GM23338 (cell line): ENCODE measurements around the gene BRME1. TPM values are rescaled to one million over a fixed set of nuclear protein-coding genes. Genes with fewer than 3 reads are reported as not detected.

ENCODE experiments used
- ATAC-seq: fragments of 200-7000 bp; cut with Tn5 transposase; 3 replicates; pipeline ENCODE4 v1.9.1; 2020
- DNase-seq: peaks from one replicate; pipeline ENCODE4 v3.0.0-alpha.2; 2015; ENCODE audit warnings: low spot score
- H2AFZ ChIP-seq: fragments of 200-600 bp; sonication (generic); 2 replicates; pipeline ENCODE4 v1.8.0; 2016; ENCODE audit warnings: antibody characterized with exemption, mild to moderate bottlenecking, moderate library complexity
- H3F3A ChIP-seq: fragments of 200-600 bp; sonication (generic); replicated peaks from 2 replicates; pipeline ENCODE4 v1.8.0; 2017; ENCODE audit warnings: antibody characterized with exemption, mixed run types, low read depth
- H3K27ac ChIP-seq: fragments of 200-600 bp; sonication (generic); 2 replicates; pipeline ENCODE4 v1.6.1; 2016; ENCODE audit warnings: low read depth
- H3K27me3 ChIP-seq: fragments of 200-600 bp; sonication (generic); 2 replicates; pipeline ENCODE4 v1.8.0; 2016; ENCODE audit warnings: mild to moderate bottlenecking, mixed run types, moderate library complexity; ENCODE audit not compliant: insufficient read depth
- H3K36me3 ChIP-seq: fragments of 200-600 bp; sonication (generic); 2 replicates; pipeline ENCODE4 v1.8.0; 2016; ENCODE audit warnings: mild to moderate bottlenecking; ENCODE audit not compliant: insufficient read depth
- H3K4me1 ChIP-seq: fragments of 200-600 bp; sonication (generic); 2 replicates; pipeline ENCODE4 v1.8.0; 2016; ENCODE audit warnings: mild to moderate bottlenecking, moderate library complexity; ENCODE audit not compliant: insufficient read depth
- H3K4me2 ChIP-seq: fragments of 200-600 bp; sonication (generic); 2 replicates; pipeline ENCODE4 v1.7.1; 2017; ENCODE audit warnings: mixed run types
- H3K4me3 ChIP-seq: fragments of 200-600 bp; sonication (generic); 2 replicates; pipeline ENCODE4 v1.6.1; 2016; ENCODE audit warnings: mixed run types
- H3K79me2 ChIP-seq: fragments of 200-600 bp; sonication (generic); replicated peaks from 2 replicates; pipeline ENCODE4 v1.8.0; 2017; ENCODE audit warnings: mild to moderate bottlenecking; ENCODE audit not compliant: insufficient read depth
- H3K9me2 ChIP-seq: fragments of 200-600 bp; sonication (generic); 2 replicates; pipeline ENCODE4 v1.8.0; 2017; ENCODE audit not compliant: insufficient read depth
- H4K20me1 ChIP-seq: fragments of 200-600 bp; sonication (generic); replicated peaks from 2 replicates; pipeline ENCODE4 v1.8.0; 2017; ENCODE audit warnings: mild to moderate bottlenecking; ENCODE audit not compliant: insufficient read depth
- H3K27ac Mint-ChIP-seq: 2 replicates; pipeline ENCODE4 v1.8.0; 2020; ENCODE audit warnings: inconsistent platforms, mild to moderate bottlenecking, moderate library complexity, mixed read lengths
- H3K27me3 Mint-ChIP-seq: 3 replicates; pipeline ENCODE4 v1.8.0; 2022; ENCODE audit warnings: low read depth, mild to moderate bottlenecking, moderate library complexity, mixed read lengths, inconsistent platforms; ENCODE audit not compliant: insufficient read depth, poor library complexity
- H3K36me3 Mint-ChIP-seq: 3 replicates; pipeline ENCODE4 v1.8.0; 2021; ENCODE audit warnings: low read depth, mild to moderate bottlenecking, inconsistent platforms, moderate library complexity, mixed read lengths
- H3K4me1 Mint-ChIP-seq: 3 replicates; pipeline ENCODE4 v1.8.0; 2020; ENCODE audit warnings: mild to moderate bottlenecking, inconsistent platforms, mixed read lengths
- H3K4me3 Mint-ChIP-seq: 3 replicates; pipeline ENCODE4 v1.8.0; 2021; ENCODE audit warnings: moderate library complexity, mild to moderate bottlenecking, inconsistent platforms, mixed read lengths
- H3K9me3 Mint-ChIP-seq: 3 replicates; pipeline ENCODE4 v1.8.0; 2020; ENCODE audit warnings: moderate library complexity, mild to moderate bottlenecking, inconsistent platforms, mixed read lengths
- CREB1 ChIP-seq: fragments of 250-450 bp; sonication (Bioruptor Pico); IDR thresholded peaks from 2 replicates; pipeline ENCODE4 v1.5.0; 2020; ENCODE audit warnings: low read depth, mild to moderate bottlenecking, moderate library complexity
- ETS1 ChIP-seq: IDR thresholded peaks from 2 replicates; pipeline ENCODE4 v1.6.1; 2016; ENCODE audit warnings: antibody characterized with exemption
- NANOG ChIP-seq: IDR thresholded peaks from 2 replicates; pipeline ENCODE4 v1.6.1; 2016; ENCODE audit warnings: antibody characterized with exemption, borderline replicate concordance
- POLR2AphosphoS5 ChIP-seq: IDR thresholded peaks from 2 replicates; pipeline ENCODE4 v1.6.1; 2016; ENCODE audit warnings: antibody characterized with exemption, low read depth
- STAT1 ChIP-seq: IDR thresholded peaks from one replicate; pipeline ENCODE4 v1.6.1; 2016; ENCODE audit warnings: antibody characterized with exemption; ENCODE audit not compliant: unreplicated experiment
- ZNF114 ChIP-seq: fragments of 250-450 bp; sonication (Bioruptor Pico); IDR thresholded peaks from 2 replicates; pipeline ENCODE4 v1.5.0; 2020; ENCODE audit warnings: mild to moderate bottlenecking, moderate library complexity
- ZNF331 ChIP-seq: fragments of 250-450 bp; sonication (Bioruptor Pico); IDR thresholded peaks from 2 replicates; pipeline ENCODE4 v1.5.0; 2020; ENCODE audit warnings: low read depth, mild to moderate bottlenecking, moderate library complexity
- long read RNA-seq: library from polyadenylated mRNA; unstranded; transcript quantifications from one replicate; pipeline ENCODE4 v2.0.0, GENCODE V29; 2020; ENCODE audit not compliant: unreplicated experiment
- polyA plus RNA-seq: library from polyadenylated mRNA; unstranded; fragments of >200 nt; fragmentation: Nextera tagmentation; extraction: Ambion mirVana; gene quantifications from 2 replicates; pipeline ENCODE4 v1.2.1, GENCODE V29; 2016
- total RNA-seq: library from RNA; depleted of rRNA; stranded (reverse); fragments of >200 nt; shearing (Covaris generic); gene quantifications from 2 replicates; pipeline ENCODE4 v1.2.3, GENCODE V29; 2014; rRNA removed
- TF ChIP-seq, protein P1 (sequence below): IDR thresholded peaks from one replicate; pipeline ENCODE4 v1.6.1; 2018; ENCODE audit warnings: antibody characterized with exemption; ENCODE audit not compliant: unreplicated experiment

The BRME1 gene
- total RNA-seq: 3.7 and 4.0 TPM in 2 replicates
- polyA plus RNA-seq: 3.9 and 4.7 TPM in 2 replicates
- long read RNA-seq, partial matches to known transcripts: 0 of 1 reads
- long read RNA-seq, other reads (novel, unspliced or antisense): 1 of 1 reads

DNA sequence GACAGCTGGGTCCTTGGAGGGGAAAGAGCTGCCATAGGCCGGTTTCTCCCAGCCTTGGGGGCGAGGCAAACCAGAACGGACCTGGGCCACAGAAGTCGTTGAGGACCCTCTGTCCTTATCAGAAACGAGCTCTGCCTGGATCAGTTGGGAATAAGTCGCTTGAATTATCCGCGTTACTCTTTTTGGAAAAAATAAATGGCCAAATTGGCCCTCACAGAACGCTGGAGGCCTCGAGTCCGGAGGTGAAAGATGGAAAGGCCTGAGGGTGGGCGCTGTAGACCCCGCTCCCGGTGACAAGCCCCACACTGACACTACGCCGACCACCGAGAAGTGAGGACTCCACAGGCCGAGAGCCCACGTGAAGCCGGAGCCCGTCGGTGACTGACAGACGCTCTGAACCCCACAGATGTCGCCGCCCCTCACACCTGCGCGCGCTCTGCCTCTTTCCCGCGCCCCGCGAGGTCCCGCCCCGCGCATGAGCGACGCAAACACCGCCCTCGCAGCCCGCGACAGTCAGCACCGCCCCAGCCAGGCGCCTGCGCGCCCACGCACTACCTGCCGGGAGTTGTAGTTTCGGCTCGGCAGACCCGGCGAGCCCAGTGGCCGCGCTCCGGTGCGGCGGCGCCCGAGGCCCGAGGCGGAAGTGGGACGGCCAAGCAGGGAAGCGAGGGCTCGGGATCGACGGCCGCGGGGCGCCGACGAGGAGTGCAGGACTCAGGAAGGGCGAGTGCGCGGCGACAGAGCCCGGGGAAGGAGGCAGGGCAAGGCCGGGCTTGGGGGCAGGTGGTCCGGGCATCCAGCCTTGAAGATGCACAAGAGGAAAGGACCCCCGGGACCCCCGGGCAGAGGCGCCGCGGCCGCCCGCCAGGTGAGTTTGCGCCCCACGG, at the start of gene BRME1, which contains the start of gene CC2D1A:
TSS of gene BRME1 (minus strand) at position 484 of the 887 bp plus-strand sequence. CDS start 1,225 bp downstream, outside the sequence.
TSS of gene CC2D1A (plus strand) at position 568 of the 887 bp plus-strand sequence. CDS start at position 809, 241 bp downstream.
- no peak within 1 kb of the TSS for H3K27ac ChIP-seq
- no peaks in the 10 kb centered on the region for H3K36me3 ChIP-seq
- H3K4me2 ChIP-seq: peak within 1 kb of the TSS; percentile 88
- H3K4me3 ChIP-seq: peak within 1 kb of the TSS; percentile 89
- H3K27me3 Mint-ChIP-seq: peaks cover 25% of the 10 kb centered on the region
- no peaks in the 10 kb centered on the region for H3K9me2 ChIP-seq
- H3K9me3 Mint-ChIP-seq: peaks cover 4% of the 10 kb centered on the region; the same call in 2 of the 3 replicates
- peak; percentile 73 for TF ChIP-seq CREB1
- peak; percentile 77 for TF ChIP-seq POLR2AphosphoS5
- peak; percentile 87 for TF ChIP-seq ETS1
- TF ChIP-seq ZNF114 (CRISPR knock-in tag): no peak
- ATAC-seq (peak; percentile 97), DNase-seq (peak; percentile 96)
- H3K79me2 ChIP-seq: peaks cover 4% of the 10 kb centered on the region; the same call in 1 of the 2 replicates
- H3K4me1 ChIP-seq: 0 out of 2 replicates have a peak, but pooled peaks cover 5% of the 10 kb centered on the region
- H3K4me3 Mint-ChIP-seq: peak within 1 kb of the TSS; percentile 83
- no peak within 1 kb of the TSS for H3K27ac Mint-ChIP-seq
- H2AFZ ChIP-seq: peak within 1 kb of the TSS; percentile 94
- peaks cover 5% of the 10 kb centered on the region; the same call in 2 of the 3 replicates for H3K4me1 Mint-ChIP-seq
- no peaks in the 10 kb centered on the region for H4K20me1 ChIP-seq
- H3K27me3 ChIP-seq: peaks cover 10% of the 10 kb centered on the region; the same call in 1 of the 2 replicates
- H3F3A ChIP-seq: no peaks in the 10 kb centered on the region
- peaks cover 12% of the 10 kb centered on the region for H3K36me3 Mint-ChIP-seq

DNA sequence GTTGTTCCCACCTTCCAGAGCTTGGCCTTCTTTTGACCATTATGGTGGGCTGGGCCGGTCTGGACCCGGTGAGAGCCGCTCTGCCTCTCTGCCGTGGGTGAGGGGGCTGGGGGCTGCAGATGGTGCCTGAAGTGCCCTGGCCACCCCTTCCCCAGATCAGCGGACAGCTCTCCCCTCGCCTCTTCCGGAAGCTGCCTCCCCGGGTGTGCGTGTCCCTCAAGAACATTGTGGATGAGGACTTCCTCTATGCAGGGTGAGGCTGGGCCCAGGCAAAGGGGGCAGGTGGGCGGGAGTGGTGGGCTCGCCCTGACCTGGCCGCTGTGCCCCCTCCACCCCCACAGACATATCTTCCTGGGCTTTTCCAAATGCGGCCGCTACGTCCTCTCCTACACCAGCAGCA, 48.3 kb upstream of the BRME1 start:
- peaks cover 38% of the 10 kb centered on the region for H3K36me3 Mint-ChIP-seq
- TF ChIP-seq ZNF331 (CRISPR knock-in tag) (no peak), NANOG (no peak), STAT1 (no peak)
- TF ChIP-seq, protein P1, sequence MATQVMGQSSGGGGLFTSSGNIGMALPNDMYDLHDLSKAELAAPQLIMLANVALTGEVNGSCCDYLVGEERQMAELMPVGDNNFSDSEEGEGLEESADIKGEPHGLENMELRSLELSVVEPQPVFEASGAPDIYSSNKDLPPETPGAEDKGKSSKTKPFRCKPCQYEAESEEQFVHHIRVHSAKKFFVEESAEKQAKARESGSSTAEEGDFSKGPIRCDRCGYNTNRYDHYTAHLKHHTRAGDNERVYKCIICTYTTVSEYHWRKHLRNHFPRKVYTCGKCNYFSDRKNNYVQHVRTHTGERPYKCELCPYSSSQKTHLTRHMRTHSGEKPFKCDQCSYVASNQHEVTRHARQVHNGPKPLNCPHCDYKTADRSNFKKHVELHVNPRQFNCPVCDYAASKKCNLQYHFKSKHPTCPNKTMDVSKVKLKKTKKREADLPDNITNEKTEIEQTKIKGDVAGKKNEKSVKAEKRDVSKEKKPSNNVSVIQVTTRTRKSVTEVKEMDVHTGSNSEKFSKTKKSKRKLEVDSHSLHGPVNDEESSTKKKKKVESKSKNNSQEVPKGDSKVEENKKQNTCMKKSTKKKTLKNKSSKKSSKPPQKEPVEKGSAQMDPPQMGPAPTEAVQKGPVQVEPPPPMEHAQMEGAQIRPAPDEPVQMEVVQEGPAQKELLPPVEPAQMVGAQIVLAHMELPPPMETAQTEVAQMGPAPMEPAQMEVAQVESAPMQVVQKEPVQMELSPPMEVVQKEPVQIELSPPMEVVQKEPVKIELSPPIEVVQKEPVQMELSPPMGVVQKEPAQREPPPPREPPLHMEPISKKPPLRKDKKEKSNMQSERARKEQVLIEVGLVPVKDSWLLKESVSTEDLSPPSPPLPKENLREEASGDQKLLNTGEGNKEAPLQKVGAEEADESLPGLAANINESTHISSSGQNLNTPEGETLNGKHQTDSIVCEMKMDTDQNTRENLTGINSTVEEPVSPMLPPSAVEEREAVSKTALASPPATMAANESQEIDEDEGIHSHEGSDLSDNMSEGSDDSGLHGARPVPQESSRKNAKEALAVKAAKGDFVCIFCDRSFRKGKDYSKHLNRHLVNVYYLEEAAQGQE: no peak

More for the DNA sequence above, 48.3 kb upstream of the BRME1 start:
- H3K79me2 ChIP-seq: peaks cover 17% of the 10 kb centered on the region
- Mint-ChIP-seq H3K27me3 (no peaks in the 10 kb centered on the region), H3K4me3 (peak overlapping the region; percentile 92), H3K4me1 (peaks cover 9% of the 10 kb centered on the region), H3K27ac (no peak overlapping the region), H3K9me3 (no peaks in the 10 kb centered on the region; the same call in 2 of the 3 replicates)
- no peak overlapping the region for H3K27ac ChIP-seq
- H3K36me3 ChIP-seq: peaks cover 13% of the 10 kb centered on the region; the same call in 1 of the 2 replicates
- DNase-seq (no peak), ATAC-seq (no peak)
- 0 out of 2 replicates have a peak, but pooled peaks cover 5% of the 10 kb centered on the region for H3F3A ChIP-seq
- no peak overlapping the region for H3K4me2 ChIP-seq
- H2AFZ ChIP-seq: no peak overlapping the region
- no peaks in the 10 kb centered on the region for H3K9me2 ChIP-seq
- H4K20me1 ChIP-seq: peaks cover 17% of the 10 kb centered on the region
- no peak overlapping the region for H3K4me3 ChIP-seq
- H3K27me3 ChIP-seq: no peaks in the 10 kb centered on the region
- H3K4me1 ChIP-seq: peaks cover 8% of the 10 kb centered on the region; the same call in 1 of the 2 replicates
